ENCODE data around the gene FCHSD2.

DNA sequence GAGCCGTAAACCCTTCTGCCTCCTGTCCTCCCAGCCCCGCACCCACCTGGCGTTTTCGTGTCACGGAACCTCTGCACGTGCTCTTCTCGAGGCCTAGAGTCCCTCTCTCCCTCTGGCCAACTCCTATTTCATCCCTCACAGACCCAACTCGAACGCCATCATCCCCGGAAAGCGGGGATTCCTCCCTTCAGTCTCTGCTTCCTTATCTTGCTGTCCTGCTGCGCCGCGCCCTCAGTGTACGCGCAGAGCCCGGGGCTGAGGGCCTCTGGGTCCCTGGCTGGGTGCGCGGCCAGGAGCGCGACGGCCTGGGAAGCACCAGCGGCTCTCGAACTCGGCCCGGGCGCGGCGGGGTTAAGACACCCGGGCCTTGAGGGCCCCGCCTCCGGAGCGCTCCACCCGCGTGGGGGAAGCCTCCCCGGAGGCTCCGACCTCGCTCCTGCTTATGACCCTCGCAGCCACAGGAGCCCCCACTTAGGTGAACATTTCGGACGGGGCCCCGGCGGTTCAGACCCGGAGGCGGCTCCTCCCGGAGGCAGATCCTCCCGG lies 328.3 kb downstream of the FCHSD2 start:
- peak in 2 of 3 donors; percentile 66 to 76 for TF ChIP-seq POLR2AphosphoS5 (IDR thresholded peaks at IDR 0.05)
- TF ChIP-seq, protein P1, sequence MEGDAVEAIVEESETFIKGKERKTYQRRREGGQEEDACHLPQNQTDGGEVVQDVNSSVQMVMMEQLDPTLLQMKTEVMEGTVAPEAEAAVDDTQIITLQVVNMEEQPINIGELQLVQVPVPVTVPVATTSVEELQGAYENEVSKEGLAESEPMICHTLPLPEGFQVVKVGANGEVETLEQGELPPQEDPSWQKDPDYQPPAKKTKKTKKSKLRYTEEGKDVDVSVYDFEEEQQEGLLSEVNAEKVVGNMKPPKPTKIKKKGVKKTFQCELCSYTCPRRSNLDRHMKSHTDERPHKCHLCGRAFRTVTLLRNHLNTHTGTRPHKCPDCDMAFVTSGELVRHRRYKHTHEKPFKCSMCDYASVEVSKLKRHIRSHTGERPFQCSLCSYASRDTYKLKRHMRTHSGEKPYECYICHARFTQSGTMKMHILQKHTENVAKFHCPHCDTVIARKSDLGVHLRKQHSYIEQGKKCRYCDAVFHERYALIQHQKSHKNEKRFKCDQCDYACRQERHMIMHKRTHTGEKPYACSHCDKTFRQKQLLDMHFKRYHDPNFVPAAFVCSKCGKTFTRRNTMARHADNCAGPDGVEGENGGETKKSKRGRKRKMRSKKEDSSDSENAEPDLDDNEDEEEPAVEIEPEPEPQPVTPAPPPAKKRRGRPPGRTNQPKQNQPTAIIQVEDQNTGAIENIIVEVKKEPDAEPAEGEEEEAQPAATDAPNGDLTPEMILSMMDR (IDR thresholded peaks at IDR 0.05 in 8 of 11, conservative IDR thresholded peaks at IDR 0.05 in 3 of 11): no peak
- peak in 2 of 3 donors; percentile 15 to 50 for TF ChIP-seq POLR2A (IDR thresholded peaks at IDR 0.05)
